GM12864 (cell line): ENCODE measurements around the gene GH1.
"Not testable (repeated sequence)": the region's sequence is repeated elsewhere in the genome, so short reads cannot be mapped to it uniquely, and the experiment has no call there.

ENCODE experiments used
- DNase-seq: peaks from one replicate; pipeline ENCODE4 v3.0.0-alpha.2; 2011; ENCODE audit warnings: low read depth
- H3K4me3 ChIP-seq: 2 replicates; pipeline ENCODE4 v1.5.1; 2011; ENCODE audit warnings: mild to moderate bottlenecking, low read depth, low read length, control low read depth
- CTCF ChIP-seq: IDR thresholded peaks from 2 replicates; pipeline ENCODE4 v1.5.1; 2011; ENCODE audit warnings: low read depth, mild to moderate bottlenecking, moderate library complexity, low read length, control low read depth, inconsistent platforms; ENCODE audit errors: missing control alignments

The GH1 gene

GRCh38 chr17:63925615-63926014, 7.0 kb upstream of the GH1 start:
- no peak for DNase-seq
- no peak for TF ChIP-seq CTCF
- H3K4me3 ChIP-seq: no peak overlapping the region

DNA sequence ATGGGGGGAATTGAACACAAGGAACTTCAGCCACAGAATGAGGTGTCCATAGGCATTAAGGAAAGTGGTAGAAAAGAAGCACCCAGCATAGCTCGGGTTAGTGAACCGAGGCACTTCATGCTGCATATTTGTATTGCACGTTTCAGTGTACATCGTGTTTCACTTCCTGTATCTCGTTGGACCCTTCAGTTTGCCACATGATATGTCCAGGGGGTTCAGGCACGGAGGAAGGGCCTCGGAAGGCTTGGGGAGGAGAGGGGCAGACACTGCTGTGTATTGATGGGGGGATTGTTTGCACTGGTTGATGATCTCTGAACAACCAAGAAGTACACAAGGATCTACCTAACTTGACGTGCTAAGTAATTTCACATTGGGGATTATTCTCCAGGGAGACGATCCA, 3.8 kb upstream of the GH1 start:
- not testable (repeated sequence) for DNase-seq, H3K4me3 ChIP-seq

GRCh38 chr17:63920779-63921178, 2.1 kb upstream of the GH1 start:
- not testable (repeated sequence) for DNase-seq, H3K4me3 ChIP-seq

- not testable (repeated sequence) for H3K4me3 ChIP-seq, DNase-seq
These were observed 1.4 kb upstream of the GH1 start for GRCh38 chr17:63920050-63920449.

DNA sequence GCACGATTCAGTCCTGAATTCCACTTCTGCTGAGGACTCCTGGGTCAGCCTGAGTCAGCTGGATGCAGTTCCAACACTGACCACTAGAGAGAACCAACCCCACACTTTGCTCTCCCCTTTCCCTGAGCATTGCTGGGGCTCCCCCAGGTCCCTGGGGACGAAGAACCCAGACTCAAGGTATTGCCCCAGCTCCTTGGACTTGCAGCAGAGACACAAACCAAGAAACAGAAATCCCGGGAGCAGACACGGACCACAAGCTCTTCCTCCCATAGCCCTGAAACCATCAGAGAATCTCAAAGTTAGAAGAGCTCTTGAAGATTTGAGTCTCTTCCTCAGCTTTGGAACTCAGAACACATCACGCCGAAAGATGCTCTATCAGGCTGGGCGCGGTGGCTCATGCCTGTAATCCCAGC, 678 bp upstream of the GH1 start:
- peak; percentile 54 for DNase-seq
- no peak overlapping the region for H3K4me3 ChIP-seq
- peak; percentile 99 for TF ChIP-seq CTCF

DNA sequence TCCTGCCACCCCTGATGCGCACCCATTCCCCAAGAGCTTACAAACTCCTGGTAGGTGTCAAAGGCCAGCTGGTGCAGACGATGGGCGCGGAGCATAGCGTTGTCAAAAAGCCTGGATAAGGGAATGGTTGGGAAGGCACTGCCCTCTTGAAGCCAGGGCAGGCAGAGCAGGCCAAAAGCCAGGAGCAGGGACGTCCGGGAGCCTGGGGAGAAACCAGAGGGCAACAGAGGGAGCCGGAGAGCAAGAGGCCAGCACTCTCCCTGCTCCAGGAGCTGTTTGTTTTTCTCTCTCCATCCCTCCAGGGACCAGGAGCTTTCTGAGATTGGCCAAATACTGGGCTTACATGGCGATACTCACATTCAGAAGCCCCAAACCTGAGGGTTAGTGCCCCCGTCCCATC, 334 bp downstream of the GH1 start:
- no peak for TF ChIP-seq CTCF
- H3K4me3 ChIP-seq: no peak overlapping the region
- DNase-seq: no peak

GRCh38 chr17:63917646-63918045, 993 bp downstream of the GH1 start:
- TF ChIP-seq CTCF: no peak
- no peak for DNase-seq
- H3K4me3 ChIP-seq: no peak overlapping the region

- not testable (repeated sequence) for H3K4me3 ChIP-seq, DNase-seq
These were observed 1.4 kb downstream of the GH1 start for GRCh38 chr17:63917206-63917605.

- no peak for TF ChIP-seq CTCF
- DNase-seq: no peak
- H3K4me3 ChIP-seq: no peak overlapping the region
These were observed 2.0 kb downstream of the GH1 start for GRCh38 chr17:63916566-63917185.

DNA sequence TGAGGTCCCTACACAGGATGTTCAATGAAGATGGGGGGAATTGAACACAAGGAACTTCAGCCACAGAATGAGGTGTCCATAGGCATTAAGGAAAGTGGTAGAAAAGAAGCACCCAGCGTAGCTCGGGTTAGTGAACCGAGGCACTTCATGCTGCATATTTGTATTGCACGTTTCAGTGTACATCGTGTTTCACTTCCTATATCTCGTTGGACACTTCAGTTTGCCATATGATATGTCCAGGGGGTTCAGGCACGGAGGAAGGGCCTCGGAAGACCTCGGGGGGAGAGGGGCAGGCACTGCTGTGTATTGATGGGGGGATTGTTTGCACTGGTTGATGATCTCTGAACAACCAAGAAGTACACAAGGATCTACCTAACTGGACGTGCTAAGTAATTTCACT, 2.9 kb downstream of the GH1 start:
- not testable (repeated sequence) for DNase-seq

More for the DNA sequence above, 2.9 kb downstream of the GH1 start:
- H3K4me3 ChIP-seq: not testable (repeated sequence)
